ENCODE measurements around the gene TSKS.
"Not testable (repeated sequence)": the region's sequence is repeated elsewhere in the genome, so short reads cannot be mapped to it uniquely, and the experiment has no call there.

The TSKS gene

GRCh38 chr19:49738268-49738667 is 24.8 kb downstream of the TSKS start:
- Histone ChIP-seq H3K4me2 (ENCODE audit: low read depth, low read length, poor library complexity, severe bottlenecking) (no peak overlapping the region), H3K9me3 (ENCODE audit: insufficient read depth, low read depth, low read length) (no peaks in the 10 kb centered on the region), H3K9me2 (replicated peaks; ENCODE audit: low read depth, low read length) (no peaks in the 10 kb centered on the region), H4K20me1 (ENCODE audit: insufficient read depth, low read length, poor library complexity, severe bottlenecking) (no peaks in the 10 kb centered on the region), H3K4me1 (ENCODE audit: insufficient read depth, low read length, poor library complexity, severe bottlenecking) (no peaks in the 10 kb centered on the region), H3K4me3 (ENCODE audit: low read length, poor library complexity, severe bottlenecking) (no peak overlapping the region), H3K36me3 (ENCODE audit: insufficient read depth, low read length) (no peaks in the 10 kb centered on the region), H3K79me2 (ENCODE audit: insufficient read depth, low read length) (no peaks in the 10 kb centered on the region), H3K9ac (ENCODE audit: low read depth, low read length, poor library complexity, severe bottlenecking) (no peak overlapping the region), H3F3A (ENCODE audit: low read depth) (no peaks in the 10 kb centered on the region), H2AFZ (ENCODE audit: low read length) (no peak overlapping the region), H3K27me3 (ENCODE audit: insufficient read depth, low read length, poor library complexity, severe bottlenecking) (no peaks in the 10 kb centered on the region)
- TF ChIP-seq, protein P1, sequence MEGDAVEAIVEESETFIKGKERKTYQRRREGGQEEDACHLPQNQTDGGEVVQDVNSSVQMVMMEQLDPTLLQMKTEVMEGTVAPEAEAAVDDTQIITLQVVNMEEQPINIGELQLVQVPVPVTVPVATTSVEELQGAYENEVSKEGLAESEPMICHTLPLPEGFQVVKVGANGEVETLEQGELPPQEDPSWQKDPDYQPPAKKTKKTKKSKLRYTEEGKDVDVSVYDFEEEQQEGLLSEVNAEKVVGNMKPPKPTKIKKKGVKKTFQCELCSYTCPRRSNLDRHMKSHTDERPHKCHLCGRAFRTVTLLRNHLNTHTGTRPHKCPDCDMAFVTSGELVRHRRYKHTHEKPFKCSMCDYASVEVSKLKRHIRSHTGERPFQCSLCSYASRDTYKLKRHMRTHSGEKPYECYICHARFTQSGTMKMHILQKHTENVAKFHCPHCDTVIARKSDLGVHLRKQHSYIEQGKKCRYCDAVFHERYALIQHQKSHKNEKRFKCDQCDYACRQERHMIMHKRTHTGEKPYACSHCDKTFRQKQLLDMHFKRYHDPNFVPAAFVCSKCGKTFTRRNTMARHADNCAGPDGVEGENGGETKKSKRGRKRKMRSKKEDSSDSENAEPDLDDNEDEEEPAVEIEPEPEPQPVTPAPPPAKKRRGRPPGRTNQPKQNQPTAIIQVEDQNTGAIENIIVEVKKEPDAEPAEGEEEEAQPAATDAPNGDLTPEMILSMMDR (conservative IDR thresholded peaks at IDR 0.05; ENCODE audit: low read length) = no peak
- no peak for TF ChIP-seq EZH2phosphoT487 (IDR thresholded peaks at IDR 0.05; ENCODE audit: borderline replicate concordance)

GRCh38 chr19:49730166-49730565 is 32.9 kb downstream of the TSKS start:
- Histone ChIP-seq H3K36me3 (ENCODE audit: insufficient read depth, low read length) (no peaks in the 10 kb centered on the region), H3F3A (ENCODE audit: low read depth) (no peaks in the 10 kb centered on the region), H2AFZ (ENCODE audit: low read length) (no peak overlapping the region), H3K9me2 (replicated peaks; ENCODE audit: low read depth, low read length) (no peaks in the 10 kb centered on the region), H3K4me2 (ENCODE audit: low read depth, low read length, poor library complexity, severe bottlenecking) (no peak overlapping the region), H3K27me3 (ENCODE audit: insufficient read depth, low read length, poor library complexity, severe bottlenecking) (no peaks in the 10 kb centered on the region), H3K79me2 (ENCODE audit: insufficient read depth, low read length) (no peaks in the 10 kb centered on the region), H3K9me3 (ENCODE audit: insufficient read depth, low read depth, low read length) (no peaks in the 10 kb centered on the region), H4K20me1 (ENCODE audit: insufficient read depth, low read length, poor library complexity, severe bottlenecking) (no peaks in the 10 kb centered on the region), H3K4me3 (ENCODE audit: low read length, poor library complexity, severe bottlenecking) (no peak overlapping the region), H3K4me1 (ENCODE audit: insufficient read depth, low read length, poor library complexity, severe bottlenecking) (no peaks in the 10 kb centered on the region), H3K9ac (ENCODE audit: low read depth, low read length, poor library complexity, severe bottlenecking) (no peak overlapping the region)
- TF ChIP-seq EZH2phosphoT487 (IDR thresholded peaks at IDR 0.05; ENCODE audit: borderline replicate concordance) = no peak
- TF ChIP-seq, protein P1 (conservative IDR thresholded peaks at IDR 0.05; ENCODE audit: low read length) = no peak

GRCh38 chr19:49727217-49728030 is 35.7 kb downstream of the TSKS start:
- H3K9me2 ChIP-seq (replicated peaks; ENCODE audit: low read depth, low read length) = no peaks in the 10 kb centered on the region
- H3K4me2 ChIP-seq (ENCODE audit: low read depth, low read length, poor library complexity, severe bottlenecking) = no peak overlapping the region
- no peaks in the 10 kb centered on the region for H3F3A ChIP-seq (ENCODE audit: low read depth)
- no peaks in the 10 kb centered on the region for H3K4me1 ChIP-seq (ENCODE audit: insufficient read depth, low read length, poor library complexity, severe bottlenecking)
- H3K9me3 ChIP-seq (ENCODE audit: insufficient read depth, low read depth, low read length) = no peaks in the 10 kb centered on the region
- H3K27me3 ChIP-seq (ENCODE audit: insufficient read depth, low read length, poor library complexity, severe bottlenecking) = no peaks in the 10 kb centered on the region
- H2AFZ ChIP-seq (ENCODE audit: low read length) = no peak overlapping the region
- H4K20me1 ChIP-seq (ENCODE audit: insufficient read depth, low read length, poor library complexity, severe bottlenecking) = no peaks in the 10 kb centered on the region
- H3K9ac ChIP-seq (ENCODE audit: low read depth, low read length, poor library complexity, severe bottlenecking) = no peak overlapping the region
- TF ChIP-seq, protein P1 (conservative IDR thresholded peaks at IDR 0.05; ENCODE audit: low read length) = no peak
- TF ChIP-seq EZH2phosphoT487 (IDR thresholded peaks at IDR 0.05; ENCODE audit: borderline replicate concordance) = no peak
- no peaks in the 10 kb centered on the region for H3K36me3 ChIP-seq (ENCODE audit: insufficient read depth, low read length)
- no peak overlapping the region for H3K4me3 ChIP-seq (ENCODE audit: low read length, poor library complexity, severe bottlenecking)
- no peaks in the 10 kb centered on the region for H3K79me2 ChIP-seq (ENCODE audit: insufficient read depth, low read length)

DNA sequence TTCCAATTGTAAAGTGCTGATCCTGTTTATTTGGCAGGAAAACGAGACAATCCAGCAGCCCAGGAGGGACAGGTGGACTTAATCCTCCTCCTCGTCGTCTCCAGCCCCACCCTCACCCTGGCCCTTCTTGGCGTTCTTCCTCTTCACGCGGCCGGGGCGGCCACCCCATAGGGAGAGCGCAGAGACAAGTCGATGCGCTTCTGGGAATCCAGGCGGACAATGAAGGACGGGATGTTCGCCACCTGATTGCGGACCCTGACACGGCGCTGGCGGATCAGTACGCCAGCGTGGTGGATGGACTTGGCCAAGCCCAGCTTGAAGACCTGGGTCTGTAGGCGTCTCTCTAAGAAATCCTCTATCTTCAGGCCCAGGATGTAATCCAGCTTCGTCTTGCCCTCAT is 43.7 kb downstream of the TSKS start:
- not testable (repeated sequence) for H3K4me3 ChIP-seq (ENCODE audit: low read length, poor library complexity, severe bottlenecking); H3K36me3 ChIP-seq (ENCODE audit: insufficient read depth, low read length); H3F3A ChIP-seq (ENCODE audit: low read depth); H3K9me2 ChIP-seq (replicated peaks; ENCODE audit: low read depth, low read length); H4K20me1 ChIP-seq (ENCODE audit: insufficient read depth, low read length, poor library complexity, severe bottlenecking); H3K4me2 ChIP-seq (ENCODE audit: low read depth, low read length, poor library complexity, severe bottlenecking); H2AFZ ChIP-seq (ENCODE audit: low read length); H3K9ac ChIP-seq (ENCODE audit: low read depth, low read length, poor library complexity, severe bottlenecking); H3K4me1 ChIP-seq (ENCODE audit: insufficient read depth, low read length, poor library complexity, severe bottlenecking); H3K79me2 ChIP-seq (ENCODE audit: insufficient read depth, low read length); H3K9me3 ChIP-seq (ENCODE audit: insufficient read depth, low read depth, low read length); H3K27me3 ChIP-seq (ENCODE audit: insufficient read depth, low read length, poor library complexity, severe bottlenecking)

All from Loucy (cell line).